ENCODE data around the gene KLHDC4. TPM values are rescaled to one million over a fixed set of nuclear protein-coding genes. Genes with fewer than 3 reads are reported as not detected.
A peak's percentile ranks its signal among the peaks of the same experiment; 100 is the strongest.
"Not testable (repeated sequence)": the region's sequence is repeated elsewhere in the genome, so short reads cannot be mapped to it uniquely, and the experiment has no call there.

Gene KLHDC4
- total RNA-seq, 2 donors from 2014 or later = 71.0 to 188 TPM

DNA sequence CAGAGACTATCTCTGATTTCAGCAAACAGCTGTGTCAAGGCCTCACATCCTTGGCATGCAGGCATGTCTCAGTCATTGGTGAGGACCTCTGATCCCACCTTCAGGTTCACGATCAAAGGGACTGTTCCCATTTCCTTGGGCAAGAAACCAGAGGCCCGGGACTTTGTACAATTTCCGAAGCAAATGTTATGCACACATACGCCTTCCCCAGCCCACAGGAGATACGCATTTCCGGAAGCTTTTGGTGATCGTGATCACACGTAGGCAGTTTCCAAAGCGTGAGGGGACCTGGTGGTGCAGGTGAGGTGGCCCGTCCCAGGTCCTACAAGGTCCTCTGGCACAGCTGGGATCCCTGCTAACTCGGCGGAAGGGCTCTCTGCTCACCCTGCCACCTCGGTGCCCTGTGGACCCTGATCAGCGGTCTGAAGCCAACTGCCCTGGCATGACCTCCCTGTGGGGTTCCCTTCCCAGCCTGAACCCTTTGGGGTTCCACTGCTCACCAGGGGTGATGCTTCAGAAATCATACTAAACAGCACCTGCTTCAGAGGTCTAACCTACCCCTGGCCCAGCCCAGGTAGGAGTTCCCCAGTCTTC, 28.8 kb upstream of the KLHDC4 start:
- H3K4me1 Mint-ChIP-seq (ENCODE audit: low read depth in 2 of 2) = no peaks in the 10 kb centered on the region
- H3K27ac Mint-ChIP-seq = no peak overlapping the region
- no peak for DNase-seq (ENCODE audit: low spot score)
- no peak for ATAC-seq
- H3K27me3 Mint-ChIP-seq = no peaks in the 10 kb centered on the region
- H3K36me3 Mint-ChIP-seq = no peaks in the 10 kb centered on the region
- H3K4me3 Mint-ChIP-seq = no peak overlapping the region
- no peaks in the 10 kb centered on the region for H3K9me3 Mint-ChIP-seq

DNA sequence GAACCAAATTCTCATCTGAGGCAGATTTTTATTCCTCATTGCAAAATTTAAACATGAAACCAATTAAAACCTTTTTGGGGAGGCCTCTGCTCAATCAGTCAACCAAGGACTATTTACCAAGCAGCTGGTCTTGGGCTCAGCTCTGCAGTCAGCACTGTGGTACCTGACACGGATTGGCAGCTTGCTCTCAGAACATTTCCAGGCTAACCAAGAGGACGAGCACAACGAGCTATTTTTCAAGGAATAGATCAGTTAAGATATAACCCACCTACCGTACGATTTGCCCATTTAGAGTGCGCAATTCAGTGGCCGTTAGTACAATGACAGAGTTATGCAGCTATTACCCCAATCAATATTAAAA, 26.4 kb upstream of the KLHDC4 start:
- ATAC-seq (no peak), DNase-seq (ENCODE audit: low spot score) (no peak)
- H3K27ac Mint-ChIP-seq = no peak overlapping the region
- H3K4me1 Mint-ChIP-seq (ENCODE audit: low read depth in 2 of 2) = no peaks in the 10 kb centered on the region
- no peaks in the 10 kb centered on the region for H3K27me3 Mint-ChIP-seq
- H3K36me3 Mint-ChIP-seq = no peaks in the 10 kb centered on the region
- no peaks in the 10 kb centered on the region for H3K9me3 Mint-ChIP-seq
- H3K4me3 Mint-ChIP-seq = no peak overlapping the region

- DNase-seq (ENCODE audit: low spot score) (no peak), ATAC-seq (no peak)
- H3K9me3 Mint-ChIP-seq = no peaks in the 10 kb centered on the region
- no peaks in the 10 kb centered on the region for H3K4me1 Mint-ChIP-seq (ENCODE audit: low read depth in 2 of 2)
- no peaks in the 10 kb centered on the region for H3K27me3 Mint-ChIP-seq
- no peak overlapping the region for H3K4me3 Mint-ChIP-seq
- no peaks in the 10 kb centered on the region for H3K36me3 Mint-ChIP-seq
- H3K27ac Mint-ChIP-seq = no peak overlapping the region
Measured at GRCh38 chr16:87791295-87792204, 25.8 kb upstream of the KLHDC4 start.

DNA sequence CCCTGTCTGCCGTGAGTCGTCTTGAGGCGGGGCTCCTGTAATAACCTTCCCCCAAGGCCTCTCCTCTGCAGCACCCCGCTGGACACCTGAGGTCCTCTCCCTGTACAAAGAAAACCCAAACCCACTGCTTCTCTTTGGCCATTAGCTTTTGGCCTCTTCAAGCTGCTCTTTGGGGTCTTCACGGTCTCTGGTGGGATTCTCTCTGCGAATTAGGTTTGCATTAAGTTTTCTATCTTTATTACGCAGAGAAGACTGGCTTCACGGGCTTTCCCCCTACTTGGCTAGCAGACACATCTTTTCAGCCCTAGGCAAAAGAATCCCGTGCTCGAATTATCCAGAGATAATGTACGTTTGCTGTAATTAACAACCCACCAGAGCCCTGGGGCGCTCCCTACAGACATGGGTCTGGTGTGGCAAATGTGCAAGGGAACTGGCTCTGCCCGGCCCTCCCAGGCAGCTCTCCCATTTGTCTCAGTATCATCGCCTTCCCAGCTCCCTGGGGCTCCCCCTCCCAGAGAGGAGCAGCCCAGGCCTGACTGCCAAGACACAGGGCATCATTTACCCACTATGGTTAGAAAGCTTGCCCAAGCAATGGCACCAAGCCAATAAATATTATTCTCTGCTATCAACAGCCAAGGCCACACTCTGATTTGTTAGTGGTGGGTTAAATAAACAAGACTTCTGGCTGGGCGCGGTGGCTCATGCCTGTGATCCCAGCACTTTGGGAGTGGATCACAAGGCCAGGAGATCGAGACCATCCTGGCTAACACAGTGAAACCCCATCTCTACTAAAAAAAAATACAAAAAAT, 24.7 kb upstream of the KLHDC4 start:
- no peaks in the 10 kb centered on the region for H3K36me3 Mint-ChIP-seq
- no peak overlapping the region for H3K4me3 Mint-ChIP-seq
- no peaks in the 10 kb centered on the region for H3K4me1 Mint-ChIP-seq (ENCODE audit: low read depth in 2 of 2)
- DNase-seq (ENCODE audit: low spot score) = no peak
- no peak overlapping the region for H3K27ac Mint-ChIP-seq
- ATAC-seq = no peak
- H3K9me3 Mint-ChIP-seq = no peaks in the 10 kb centered on the region
- no peaks in the 10 kb centered on the region for H3K27me3 Mint-ChIP-seq

DNA sequence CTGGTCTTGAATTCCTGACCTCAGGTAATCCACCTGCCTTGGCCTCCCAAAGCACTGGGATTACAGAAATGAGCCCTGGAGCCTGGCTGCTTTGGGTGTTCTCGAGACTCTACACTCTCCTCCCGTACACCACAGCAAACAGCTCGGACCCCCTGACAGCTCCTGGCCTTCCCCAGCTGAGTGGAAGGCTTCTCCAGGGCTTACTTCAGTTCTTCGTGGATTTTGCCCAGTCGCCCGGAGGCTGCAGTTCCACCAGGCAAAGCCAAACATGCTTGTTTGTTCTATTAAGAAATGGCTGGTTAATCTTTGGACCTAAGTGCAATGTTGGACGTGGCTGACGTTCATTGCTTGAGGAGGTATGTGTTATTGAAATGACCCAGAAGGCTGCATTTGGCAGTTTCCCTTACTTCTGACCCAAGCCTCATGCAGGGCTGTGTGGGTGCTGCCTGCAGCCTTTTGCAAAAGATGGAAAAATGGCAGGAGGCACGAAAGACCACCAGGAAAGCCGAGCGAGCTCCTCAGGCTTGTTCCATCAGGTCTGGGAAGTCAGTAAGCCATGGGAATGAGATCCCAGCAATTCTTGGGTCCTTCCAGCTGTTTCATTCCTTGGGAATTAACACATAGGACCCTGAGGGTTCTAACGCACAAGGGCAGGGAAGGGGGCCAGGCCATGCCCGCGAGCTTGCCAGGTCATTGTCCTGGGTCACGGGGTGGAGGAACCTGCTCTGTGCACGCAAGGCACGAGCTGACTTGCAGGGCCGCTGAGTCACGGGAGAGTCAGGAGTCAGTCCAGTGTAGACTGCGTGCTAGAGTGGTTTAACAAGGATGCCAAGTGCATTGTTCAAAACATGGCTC, 23.9 kb upstream of the KLHDC4 start:
- Mint-ChIP-seq H3K9me3 (no peaks in the 10 kb centered on the region), H3K27me3 (no peaks in the 10 kb centered on the region), H3K36me3 (no peaks in the 10 kb centered on the region), H3K4me3 (no peak overlapping the region), H3K4me1 (ENCODE audit: low read depth in 2 of 2) (no peaks in the 10 kb centered on the region), H3K27ac (no peak overlapping the region)
- ATAC-seq (no peak), DNase-seq (ENCODE audit: low spot score) (no peak)

- not testable (repeated sequence) for H3K4me1 Mint-ChIP-seq (ENCODE audit: low read depth in 2 of 2); H3K27me3 Mint-ChIP-seq; H3K27ac Mint-ChIP-seq; DNase-seq (ENCODE audit: low spot score); H3K36me3 Mint-ChIP-seq; H3K4me3 Mint-ChIP-seq; H3K9me3 Mint-ChIP-seq; ATAC-seq
Measured at GRCh38 chr16:87788730-87789436, 23.1 kb upstream of the KLHDC4 start.

- not testable (repeated sequence) for ATAC-seq; H3K27ac Mint-ChIP-seq; H3K27me3 Mint-ChIP-seq; H3K9me3 Mint-ChIP-seq; H3K36me3 Mint-ChIP-seq; H3K4me1 Mint-ChIP-seq (ENCODE audit: low read depth in 2 of 2); H3K4me3 Mint-ChIP-seq; DNase-seq (ENCODE audit: low spot score)
Measured at GRCh38 chr16:87787451-87788091, 21.8 kb upstream of the KLHDC4 start.

DNA sequence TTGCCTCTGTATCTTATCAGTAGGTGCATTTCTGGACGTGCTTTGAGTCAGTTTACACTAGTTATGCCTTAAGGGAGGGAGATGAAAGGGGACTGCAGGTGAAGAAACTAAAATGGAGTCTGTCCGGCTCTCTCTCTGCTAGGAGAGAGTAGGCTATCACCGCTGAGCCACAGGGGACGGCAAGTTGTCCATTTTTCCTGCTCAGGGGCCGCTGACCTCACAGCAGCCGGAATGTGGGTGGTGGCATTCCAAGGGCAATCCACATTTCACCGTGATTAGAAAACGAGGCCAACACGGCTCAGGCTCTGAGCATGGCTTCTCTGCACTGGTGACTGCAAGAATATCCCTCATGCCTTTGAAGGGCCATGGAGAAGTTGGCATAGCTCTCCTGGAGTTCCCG, 19.0 kb upstream of the KLHDC4 start:
- DNase-seq (ENCODE audit: low spot score) (no peak), ATAC-seq (no peak)
- no peaks in the 10 kb centered on the region for H3K27me3 Mint-ChIP-seq
- H3K4me3 Mint-ChIP-seq = no peak overlapping the region
- peaks cover 15 to 16% of the 10 kb centered on the region in 2 donors for H3K4me1 Mint-ChIP-seq (ENCODE audit: low read depth in 2 of 2)
- no peak overlapping the region for H3K27ac Mint-ChIP-seq
- H3K9me3 Mint-ChIP-seq = no peaks in the 10 kb centered on the region
- no peaks in the 10 kb centered on the region for H3K36me3 Mint-ChIP-seq

GRCh38 chr16:87782033-87782432, 16.2 kb upstream of the KLHDC4 start:
- ATAC-seq = no peak
- peaks cover 31 to 36% of the 10 kb centered on the region in 2 donors for H3K4me1 Mint-ChIP-seq (ENCODE audit: low read depth in 2 of 2)
- no peaks in the 10 kb centered on the region for H3K27me3 Mint-ChIP-seq

GRCh38 chr16:87780385-87780989, 14.7 kb upstream of the KLHDC4 start:
- H3K4me1 Mint-ChIP-seq (ENCODE audit: low read depth in 2 of 2) = peaks cover 31 to 36% of the 10 kb centered on the region in 2 donors
- peak; percentile 45 to 69 for ATAC-seq

More at GRCh38 chr16:87782033-87782432, 16.2 kb upstream of the KLHDC4 start:
- no peak overlapping the region for H3K4me3 Mint-ChIP-seq
- no peak overlapping the region for H3K27ac Mint-ChIP-seq
- no peak for DNase-seq (ENCODE audit: low spot score)
- no peaks in the 10 kb centered on the region for H3K36me3 Mint-ChIP-seq
- no peaks in the 10 kb centered on the region for H3K9me3 Mint-ChIP-seq

DNA sequence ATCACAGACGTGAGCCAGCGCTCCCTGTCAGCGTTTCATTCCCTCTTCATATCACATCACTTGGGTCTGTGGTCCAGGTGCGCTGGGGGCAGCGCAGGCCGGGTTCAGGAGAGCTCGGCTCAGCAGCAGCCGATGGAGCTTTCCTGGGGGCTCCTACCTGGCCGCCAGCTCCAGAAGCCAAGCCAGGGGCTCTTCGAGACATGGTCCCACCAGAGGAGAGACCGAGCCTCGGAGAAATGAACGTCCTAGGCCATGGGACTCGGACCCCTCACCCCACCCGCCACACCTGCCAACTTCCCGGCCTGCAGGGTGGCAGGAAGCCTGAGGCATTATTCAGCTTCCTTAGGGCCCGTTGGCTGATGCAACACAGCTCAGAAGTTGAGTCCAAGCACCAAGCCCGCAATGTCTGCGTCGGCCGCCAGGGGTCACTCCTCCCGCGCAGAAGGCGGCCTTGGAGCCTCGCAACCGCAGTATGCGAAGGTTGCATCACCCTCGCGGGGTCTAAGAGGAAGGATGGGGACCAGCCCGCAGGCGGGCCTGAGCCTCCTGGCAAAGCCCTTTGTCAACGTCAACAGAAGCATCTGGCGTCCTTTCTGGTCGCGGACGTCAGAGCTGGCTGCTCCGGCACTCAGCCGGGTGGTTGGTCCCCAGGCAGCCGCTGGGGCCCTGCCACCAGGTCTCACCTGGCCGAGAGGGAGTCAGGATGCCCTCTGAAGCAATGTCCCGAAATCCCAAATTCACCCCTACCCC, 13.2 kb upstream of the KLHDC4 start:
- Mint-ChIP-seq H3K4me3 (peak overlapping the region; percentile 85), H3K4me1 (ENCODE audit: low read depth in 2 of 2) (peaks cover 31 to 36% of the 10 kb centered on the region in 2 donors), H3K27me3 (no peaks in the 10 kb centered on the region), H3K9me3 (no peaks in the 10 kb centered on the region), H3K36me3 (no peaks in the 10 kb centered on the region), H3K27ac (peak overlapping the region; percentile 96)
- ATAC-seq (peak; percentile 93 to 94), DNase-seq (ENCODE audit: low spot score) (peak; percentile 96)

More at GRCh38 chr16:87780385-87780989, 14.7 kb upstream of the KLHDC4 start:
- Mint-ChIP-seq H3K9me3 (no peaks in the 10 kb centered on the region), H3K27me3 (no peaks in the 10 kb centered on the region), H3K4me3 (peak overlapping the region; percentile 80), H3K36me3 (no peaks in the 10 kb centered on the region), H3K27ac (peak overlapping the region; percentile 96)
- peak; percentile 88 for DNase-seq (ENCODE audit: low spot score)

- no peaks in the 10 kb centered on the region for H3K36me3 Mint-ChIP-seq
- no peak for DNase-seq (ENCODE audit: low spot score)
- peaks cover 31 to 36% of the 10 kb centered on the region in 2 donors for H3K4me1 Mint-ChIP-seq (ENCODE audit: low read depth in 2 of 2)
Measured at GRCh38 chr16:87778476-87778829, 12.7 kb upstream of the KLHDC4 start.

More at GRCh38 chr16:87778476-87778829, 12.7 kb upstream of the KLHDC4 start:
- Mint-ChIP-seq H3K27me3 (no peaks in the 10 kb centered on the region), H3K27ac (peak overlapping the region; percentile 96), H3K9me3 (no peaks in the 10 kb centered on the region), H3K4me3 (peak overlapping the region; percentile 85)
- ATAC-seq = no peak
